NCI-H2171 (cell line): ENCODE measurements around the gene CX3CL1.
"Not testable (repeated sequence)": the region's sequence is repeated elsewhere in the genome, so short reads cannot be mapped to it uniquely, and the experiment has no call there.

Experiments used
- DNase-seq: peaks from one replicate; lab custom pipeline; 2025; lab: John Stamatoyannopoulos, UW

The CX3CL1 gene

GRCh38 chr16:57372372-57373116, at the start of gene CX3CL1:
Gene CX3CL1 (plus strand): TSS chr16:57372490. CDS start chr16:57372569, 79 bp downstream.
- peak; percentile 15 for DNase-seq

- DNase-seq = no peak
Observed at GRCh38 chr16:57324749-57325148, 47.5 kb upstream of the CX3CL1 start.

GRCh38 chr16:57325458-57325857, 46.8 kb upstream of the CX3CL1 start:
- no peak for DNase-seq

GRCh38 chr16:57329718-57330327, 42.5 kb upstream of the CX3CL1 start:
- no peak for DNase-seq

GRCh38 chr16:57331355-57331754, 40.9 kb upstream of the CX3CL1 start:
- DNase-seq = no peak

GRCh38 chr16:57333402-57333801, 38.9 kb upstream of the CX3CL1 start:
- DNase-seq = no peak

GRCh38 chr16:57335366-57335765, 36.9 kb upstream of the CX3CL1 start:
- no peak for DNase-seq

GRCh38 chr16:57341062-57341440, 31.2 kb upstream of the CX3CL1 start:
- no peak for DNase-seq

GRCh38 chr16:57341441-57342303, 30.6 kb upstream of the CX3CL1 start:
- DNase-seq = no peak

GRCh38 chr16:57342606-57343005, 29.7 kb upstream of the CX3CL1 start:
- DNase-seq = not testable (repeated sequence)

- DNase-seq = no peak
Observed at GRCh38 chr16:57343221-57343620, 29.1 kb upstream of the CX3CL1 start.

- DNase-seq = not testable (repeated sequence)
Observed at GRCh38 chr16:57344094-57344493, 28.2 kb upstream of the CX3CL1 start.

GRCh38 chr16:57345021-57345420, 27.3 kb upstream of the CX3CL1 start:
- no peak for DNase-seq

- no peak for DNase-seq
Observed at GRCh38 chr16:57345666-57346204, 26.6 kb upstream of the CX3CL1 start.

GRCh38 chr16:57347858-57348257, 24.4 kb upstream of the CX3CL1 start:
- DNase-seq = no peak

GRCh38 chr16:57348327-57348726, 24.0 kb upstream of the CX3CL1 start:
- DNase-seq = no peak

- no peak for DNase-seq
Observed at GRCh38 chr16:57349212-57350031, 22.9 kb upstream of the CX3CL1 start.

GRCh38 chr16:57352636-57353047, 19.6 kb upstream of the CX3CL1 start:
- no peak for DNase-seq

- DNase-seq = no peak
Observed at GRCh38 chr16:57354311-57354710, 18.0 kb upstream of the CX3CL1 start.

- DNase-seq = no peak
Observed at GRCh38 chr16:57355898-57356414, 16.3 kb upstream of the CX3CL1 start.

- no peak for DNase-seq
Observed at GRCh38 chr16:57356547-57356946, 15.7 kb upstream of the CX3CL1 start.
